SU-DHL-6 (cell line): ENCODE measurements around the gene TRIM40.

Experiments
- H2AFZ ChIP-seq: fragments of 200-600 bp; sonication (generic); 2 replicates; pipeline ENCODE4 v1.6.1; 2014; ENCODE audit warnings: low read depth, mild to moderate bottlenecking, moderate library complexity, mixed read lengths, antibody characterized with exemption, low read length; ENCODE audit not compliant: severe bottlenecking
- H3F3A ChIP-seq: fragments of 200-600 bp; shearing (Covaris generic); 2 replicates; pipeline ENCODE4 v1.6.0; 2016; ENCODE audit warnings: antibody characterized with exemption, mild to moderate bottlenecking; ENCODE audit not compliant: insufficient read depth
- H3K27ac ChIP-seq: fragments of 200-600 bp; sonication (generic); 2 replicates; pipeline ENCODE4 v1.5.1; 2016; ENCODE audit warnings: low read depth, mild to moderate bottlenecking, low read length, moderate library complexity, mixed read lengths
- H3K27me3 ChIP-seq: fragments of 200-600 bp; sonication (generic), shearing (Covaris generic); 2 replicates; pipeline ENCODE4 v1.6.0; 2014; ENCODE audit warnings: mild to moderate bottlenecking, low read length
- H3K36me3 ChIP-seq: fragments of 200-600 bp; sonication (generic); 2 replicates; pipeline ENCODE4 v1.6.1; 2014; ENCODE audit warnings: mild to moderate bottlenecking, low read length, mixed read lengths
- H3K4me2 ChIP-seq: fragments of 300-600, 200-600 bp; shearing (Covaris generic), sonication (generic); 2 replicates; pipeline ENCODE4 v1.6.0; 2014; ENCODE audit warnings: low read length, low read depth, mild to moderate bottlenecking; ENCODE audit not compliant: poor library complexity, severe bottlenecking
- H3K4me3 ChIP-seq: fragments of 200-600 bp; sonication (generic); 2 replicates; pipeline ENCODE4 v1.5.1; 2014; ENCODE audit warnings: antibody characterized with exemption, low read length, mild to moderate bottlenecking, mixed read lengths; ENCODE audit not compliant: insufficient read depth, poor library complexity, severe bottlenecking
- H3K79me2 ChIP-seq: fragments of 200-600 bp; sonication (generic); 2 replicates; pipeline ENCODE4 v1.6.1; 2014; ENCODE audit warnings: mild to moderate bottlenecking, low read length, moderate library complexity; ENCODE audit not compliant: insufficient read depth
- H3K9ac ChIP-seq: fragments of 200-600 bp; sonication (generic); 2 replicates; pipeline ENCODE4 v1.7.0; 2014; ENCODE audit warnings: mild to moderate bottlenecking, low read length
- H3K9me2 ChIP-seq: fragments of 200-600 bp; sonication (generic); replicated peaks from 2 replicates; pipeline ENCODE4 v1.6.1; 2014; ENCODE audit warnings: low read length; ENCODE audit not compliant: insufficient read depth
- H3K9me3 ChIP-seq: fragments of 200-600 bp; sonication (generic); 2 replicates; pipeline ENCODE4 v1.6.1; 2014; ENCODE audit warnings: low read length, mixed read lengths; ENCODE audit not compliant: insufficient read depth
- H4K20me1 ChIP-seq: fragments of 200-600 bp; sonication (generic); 2 replicates; pipeline ENCODE4 v1.6.1; 2014; ENCODE audit warnings: low read depth, mild to moderate bottlenecking, antibody characterized with exemption, low read length, moderate library complexity, mixed read lengths
- CTCF ChIP-seq: fragments of 200-600 bp; sonication (generic); IDR thresholded peaks from one replicate; pipeline ENCODE4 v1.5.1; 2017; ENCODE audit warnings: antibody characterized with exemption, mild to moderate bottlenecking, low read length, moderate library complexity; ENCODE audit not compliant: insufficient read depth, poor library complexity, severe bottlenecking
- EZH2phosphoT487 ChIP-seq: fragments of 200-600 bp; sonication (generic), shearing (Covaris generic); conservative IDR thresholded peaks from 2 replicates; pipeline ENCODE4 v1.6.1; 2018; ENCODE audit warnings: mild to moderate bottlenecking, antibody characterized with exemption, low read length, moderate library complexity, mixed read lengths

Gene TRIM40

GRCh38 chr6:30101444-30102413 lies 34.2 kb upstream of the TRIM40 start:
- Histone ChIP-seq H3K79me2 (no peaks in the 10 kb centered on the region), H3K9me2 (no peaks in the 10 kb centered on the region), H3K27me3 (no peaks in the 10 kb centered on the region), H3K36me3 (no peaks in the 10 kb centered on the region), H3F3A (peaks cover 5% of the 10 kb centered on the region), H3K4me3 (peak overlapping the region; percentile 43), H4K20me1 (no peaks in the 10 kb centered on the region), H3K9me3 (no peaks in the 10 kb centered on the region), H3K4me2 (peak overlapping the region; percentile 67), H3K27ac (no peak overlapping the region), H3K9ac (peak overlapping the region; percentile 46), H2AFZ (peak overlapping the region; percentile 83)
- TF ChIP-seq EZH2phosphoT487 (no peak), CTCF (no peak)

- no peak overlapping the region for H3K27ac ChIP-seq
- peak overlapping the region; percentile 67 for H3K4me2 ChIP-seq
- H3K9me3 ChIP-seq: no peaks in the 10 kb centered on the region
- H3K27me3 ChIP-seq: no peaks in the 10 kb centered on the region
- H3K36me3 ChIP-seq: no peaks in the 10 kb centered on the region
- no peaks in the 10 kb centered on the region for H3K79me2 ChIP-seq
- H3K9me2 ChIP-seq: no peaks in the 10 kb centered on the region
- H4K20me1 ChIP-seq: no peaks in the 10 kb centered on the region
- no peak for TF ChIP-seq EZH2phosphoT487
- TF ChIP-seq CTCF: no peak
- peak overlapping the region; percentile 43 for H3K4me3 ChIP-seq
- peak overlapping the region; percentile 83 for H2AFZ ChIP-seq
- H3F3A ChIP-seq: peaks cover 5% of the 10 kb centered on the region
- H3K9ac ChIP-seq: peak overlapping the region; percentile 46; the same call in 1 of the 2 replicates
Observed at GRCh38 chr6:30102414-30102969, 33.4 kb upstream of the TRIM40 start.

GRCh38 chr6:30102970-30103871 lies 32.7 kb upstream of the TRIM40 start:
- Histone ChIP-seq H3K27ac (no peak overlapping the region), H3K27me3 (no peaks in the 10 kb centered on the region), H3K79me2 (no peaks in the 10 kb centered on the region), H3K9ac (peak overlapping the region; percentile 29), H3K4me3 (peak overlapping the region; percentile 34), H3F3A (peaks cover 5% of the 10 kb centered on the region), H4K20me1 (no peaks in the 10 kb centered on the region), H3K9me3 (no peaks in the 10 kb centered on the region), H3K9me2 (no peaks in the 10 kb centered on the region), H3K36me3 (no peaks in the 10 kb centered on the region), H2AFZ (peak overlapping the region; percentile 83), H3K4me2 (peak overlapping the region; percentile 67)
- TF ChIP-seq CTCF (peak; percentile 99), EZH2phosphoT487 (no peak)
